Measurements from ENCODE around the gene TBC1D22A.

Gene TBC1D22A

DNA sequence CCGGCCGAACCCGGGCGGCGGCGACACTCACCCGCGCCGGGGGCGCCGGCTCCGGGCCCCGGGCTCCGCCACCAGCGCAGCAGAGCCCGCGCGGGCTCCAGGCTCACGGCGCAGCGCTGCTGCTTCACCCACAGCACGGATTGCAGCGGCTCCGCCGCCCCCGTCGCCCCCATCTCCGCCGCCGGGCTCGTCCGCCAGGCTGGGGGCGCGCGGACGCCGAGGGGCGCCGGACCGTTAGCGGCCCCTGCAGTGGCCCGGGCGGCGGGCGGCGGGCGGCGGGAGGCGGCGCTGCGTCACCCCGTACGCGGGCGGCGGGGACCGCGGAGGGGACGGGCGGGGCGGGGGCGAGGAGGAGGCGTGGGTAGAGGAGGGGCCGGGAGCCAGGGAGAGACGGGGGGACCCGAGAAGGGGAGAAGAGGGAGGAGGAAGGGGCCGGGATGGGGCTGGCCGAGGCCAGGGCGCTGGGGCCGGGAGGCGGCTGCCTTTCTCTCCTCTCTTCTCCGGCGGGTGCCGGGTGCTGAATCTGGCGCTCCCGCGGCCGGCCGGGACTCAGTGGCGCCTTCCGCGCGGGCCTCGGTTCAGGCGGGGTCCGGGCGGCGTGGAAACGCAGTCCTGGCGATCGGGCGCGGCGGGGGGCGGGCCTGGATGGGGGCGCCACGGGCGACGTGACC lies 24.3 kb upstream of the TBC1D22A start, which contains the start of gene CERK:
TSS of gene CERK (minus strand) at position 277 of the 671 bp plus-strand sequence. CDS start at position 173, 104 bp downstream.
- peak; percentile 32 for DNase-seq

DNA sequence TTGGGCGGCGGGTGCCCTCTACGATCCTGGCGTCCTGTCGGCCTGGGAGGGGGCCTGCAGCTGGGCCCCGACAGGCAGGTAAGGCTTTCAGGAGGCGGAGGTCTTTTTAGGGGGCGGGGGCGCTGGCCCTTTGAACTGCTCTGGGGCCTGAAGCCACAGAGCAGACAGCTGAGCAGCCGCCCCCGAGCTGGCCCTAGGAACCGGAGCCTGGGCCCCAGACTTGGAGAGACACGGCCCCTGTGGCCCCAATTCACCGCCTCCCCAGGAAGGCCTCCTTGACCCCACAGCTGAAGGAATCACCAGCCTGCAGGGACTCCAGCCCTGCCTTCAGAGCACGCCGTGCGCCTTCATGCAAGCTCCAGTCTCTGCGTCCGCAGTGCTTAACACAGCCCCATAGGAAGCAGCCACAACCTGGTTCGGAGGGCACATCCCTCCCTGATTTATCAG lies 23.8 kb upstream of the TBC1D22A start:
- no peak for DNase-seq

DNA sequence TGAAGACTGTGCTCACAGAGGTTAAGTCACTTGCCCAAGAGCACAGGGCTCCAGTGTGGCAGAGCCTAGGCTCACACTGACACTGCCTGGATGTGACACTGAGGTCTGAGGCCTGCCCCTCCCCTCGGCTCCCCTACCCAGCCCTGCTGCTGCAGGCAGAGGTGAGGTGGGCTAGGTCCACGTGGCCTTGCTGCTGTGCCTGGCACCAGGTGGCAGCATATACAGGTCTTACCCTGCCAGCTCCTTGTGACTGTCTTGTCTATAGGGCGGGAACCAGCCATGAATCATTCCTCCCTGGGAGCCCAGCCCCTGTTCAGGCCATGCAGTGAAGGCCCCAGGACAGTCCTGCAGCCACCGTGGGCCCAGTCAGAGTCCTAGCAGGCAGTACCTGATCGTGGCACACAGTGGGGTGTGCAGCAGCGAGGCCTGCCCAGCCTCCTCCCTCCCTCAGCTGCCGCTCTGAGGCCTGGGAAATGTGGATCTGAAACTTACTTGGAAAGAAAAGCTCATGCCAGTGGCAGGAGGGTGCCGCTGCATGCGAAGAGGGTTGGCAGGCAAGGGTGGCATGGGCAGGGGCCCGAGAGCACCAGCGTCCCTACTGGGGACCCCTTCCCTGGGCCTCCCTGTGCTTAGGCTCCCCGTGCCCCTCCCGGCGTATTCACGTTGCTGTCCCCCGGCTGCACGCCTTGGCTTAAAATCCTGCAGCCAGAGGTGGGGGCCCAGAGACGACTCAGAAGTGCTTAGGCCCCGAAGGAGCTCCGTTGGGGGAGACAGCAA lies 23.2 kb upstream of the TBC1D22A start:
- peak; percentile 38 for DNase-seq

DNA sequence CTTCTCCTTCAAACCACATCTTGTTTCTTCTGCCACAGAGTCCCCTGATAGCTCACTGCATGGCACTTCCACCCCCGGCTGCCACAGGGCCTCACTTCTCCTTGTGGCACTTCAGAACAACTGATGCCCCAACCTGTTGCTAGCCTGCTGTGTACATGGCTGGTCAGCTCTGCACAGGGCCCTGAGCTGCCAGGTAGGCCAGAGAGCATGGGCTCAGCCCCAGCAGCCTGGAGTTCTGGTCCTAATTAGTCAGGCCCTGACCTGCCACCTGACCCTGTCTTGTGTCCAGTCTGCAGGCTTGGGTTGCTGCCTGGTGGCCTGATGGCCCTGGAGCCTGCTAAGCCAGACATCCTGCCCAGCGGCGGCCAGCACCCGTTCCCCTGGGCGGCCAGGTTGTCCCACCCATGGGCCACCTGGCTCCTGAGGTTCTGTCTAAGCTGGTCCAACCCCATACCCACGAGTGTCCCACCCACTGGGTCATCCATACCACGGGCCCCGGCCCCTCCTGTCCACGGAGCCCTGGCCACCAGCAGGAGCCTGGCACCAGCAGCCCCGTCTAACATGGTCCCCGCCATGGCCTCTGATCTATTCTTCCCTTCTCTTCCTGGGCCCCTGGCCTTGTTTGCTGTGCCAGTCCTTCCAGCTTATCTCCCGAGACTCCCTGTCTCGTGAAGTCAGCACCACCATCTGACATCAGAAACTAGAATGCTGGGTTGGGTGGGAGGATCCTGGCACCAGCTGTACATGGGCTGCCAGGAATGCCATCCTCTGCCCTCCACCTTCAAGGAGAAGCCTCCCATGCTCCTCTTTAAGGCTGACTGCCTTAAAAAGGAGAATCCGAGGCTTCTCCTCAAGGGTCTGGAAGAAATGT lies 21.3 kb upstream of the TBC1D22A start:
- DNase-seq = no peak

DNA sequence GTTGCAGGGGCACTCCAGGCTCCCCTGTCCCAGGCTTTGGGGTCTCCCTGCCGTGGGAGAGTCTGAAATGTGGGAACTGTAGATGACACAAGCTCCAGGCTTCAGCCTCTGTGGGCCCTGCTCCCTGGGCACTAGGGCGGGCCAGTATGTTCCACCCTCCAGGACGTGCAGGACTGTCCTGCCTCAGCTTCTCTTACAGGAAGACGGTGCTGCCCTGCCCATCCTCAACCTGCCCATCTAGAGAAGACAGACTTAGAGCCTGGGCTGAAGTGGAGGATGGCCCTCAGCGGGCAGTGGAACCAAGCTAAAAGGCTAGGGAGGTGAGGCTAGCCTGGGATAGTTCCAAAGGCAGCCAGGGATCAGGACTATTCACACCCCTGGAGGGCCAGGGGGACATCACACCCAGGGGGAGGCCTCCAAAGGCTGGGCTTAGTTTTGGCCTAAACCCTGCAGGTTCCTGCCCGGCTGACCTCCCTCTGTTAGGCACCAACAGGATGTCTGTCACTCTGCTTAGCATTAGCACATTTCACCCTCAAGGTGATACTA lies 20.4 kb upstream of the TBC1D22A start:
- no peak for DNase-seq

DNA sequence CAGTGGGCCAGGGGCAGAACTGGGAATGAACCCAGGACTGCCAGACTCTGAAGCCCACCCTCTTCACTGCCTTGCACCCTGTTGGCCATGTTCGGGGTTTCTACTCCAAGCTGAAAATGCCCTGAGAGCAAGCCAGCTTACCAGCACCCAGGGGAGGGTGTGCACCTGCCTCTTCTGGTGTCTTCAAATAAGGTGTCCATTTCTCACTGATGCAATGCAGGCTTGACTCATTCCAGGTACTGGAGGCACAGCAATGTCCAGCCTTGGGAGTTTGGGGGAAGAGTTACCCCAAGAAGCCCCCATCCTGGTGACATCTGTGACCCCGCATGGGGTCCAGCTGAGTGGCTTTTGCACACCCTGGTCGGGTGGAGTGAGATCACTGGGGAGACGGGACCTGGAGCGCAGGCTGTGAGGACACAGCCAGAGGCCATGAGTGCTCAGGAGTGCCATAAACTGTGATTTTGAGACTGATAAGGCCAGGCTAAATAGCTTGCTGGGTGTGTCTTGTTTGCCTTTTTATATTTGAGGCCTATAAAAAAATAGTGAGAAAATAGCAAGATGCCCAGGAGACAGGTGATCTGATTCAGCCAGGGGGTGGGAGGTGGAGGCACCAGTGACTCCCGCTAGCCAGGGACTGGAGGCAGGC lies 19.8 kb upstream of the TBC1D22A start:
- no peak for DNase-seq

DNA sequence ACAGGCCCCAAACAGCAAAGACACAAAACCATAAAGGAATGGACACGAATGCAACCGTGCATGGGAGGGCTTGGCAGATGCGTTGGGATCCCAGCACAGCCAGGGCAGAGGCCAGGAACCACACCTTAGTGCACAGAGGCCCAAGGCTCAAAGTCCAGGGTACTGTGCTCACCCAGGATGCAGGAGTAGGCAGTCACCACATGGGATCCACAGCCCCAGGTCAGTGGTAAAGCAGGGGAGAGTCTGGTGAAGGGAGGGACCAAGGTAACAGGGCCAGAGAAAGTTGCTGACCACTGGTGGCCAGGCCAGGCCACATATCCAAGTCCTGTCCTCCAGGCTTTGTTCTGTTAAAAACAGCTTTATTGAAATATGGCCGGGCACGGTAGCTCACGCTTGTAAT lies 17.9 kb upstream of the TBC1D22A start:
- DNase-seq = no peak

DNA sequence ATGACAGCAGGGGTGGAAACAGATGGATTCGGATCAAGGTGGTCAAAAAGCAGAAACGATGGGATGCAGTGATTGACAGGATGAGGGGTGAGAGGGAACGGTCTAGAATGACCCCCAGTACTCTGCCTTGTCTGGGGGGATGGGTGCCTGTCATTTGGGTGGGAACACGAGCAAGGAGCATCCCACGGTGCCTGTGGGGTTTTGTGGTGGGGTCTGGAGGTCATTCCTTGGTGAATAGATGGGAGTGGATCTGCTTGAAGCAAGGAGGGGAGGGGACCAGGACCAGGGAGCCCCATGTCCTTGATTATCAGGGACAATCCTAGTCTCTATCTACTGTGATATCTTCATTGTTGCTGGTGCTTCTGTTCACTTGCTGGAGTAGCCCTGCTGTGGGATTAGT lies 16.3 kb upstream of the TBC1D22A start:
- no peak for DNase-seq

DNA sequence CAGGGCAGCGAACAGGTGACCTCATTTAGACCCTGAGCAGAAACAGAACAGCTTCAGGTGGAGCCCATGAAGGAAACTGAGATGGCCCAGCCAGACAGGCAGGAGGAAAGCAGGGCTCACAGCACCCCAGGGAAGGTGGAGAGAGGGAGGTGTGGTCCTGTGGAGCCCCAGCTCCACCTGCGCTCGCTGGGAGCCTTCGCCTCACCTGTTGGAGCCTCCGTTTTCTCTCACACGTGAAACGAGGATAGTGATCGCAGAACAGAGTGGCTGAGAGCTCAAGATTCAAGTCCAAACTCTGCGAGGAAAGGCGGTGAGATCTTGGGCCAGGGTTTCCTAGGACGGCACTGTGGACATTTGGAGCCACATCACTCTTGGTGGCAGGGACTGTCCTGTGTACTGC lies 15.8 kb upstream of the TBC1D22A start:
- no peak for DNase-seq

DNA sequence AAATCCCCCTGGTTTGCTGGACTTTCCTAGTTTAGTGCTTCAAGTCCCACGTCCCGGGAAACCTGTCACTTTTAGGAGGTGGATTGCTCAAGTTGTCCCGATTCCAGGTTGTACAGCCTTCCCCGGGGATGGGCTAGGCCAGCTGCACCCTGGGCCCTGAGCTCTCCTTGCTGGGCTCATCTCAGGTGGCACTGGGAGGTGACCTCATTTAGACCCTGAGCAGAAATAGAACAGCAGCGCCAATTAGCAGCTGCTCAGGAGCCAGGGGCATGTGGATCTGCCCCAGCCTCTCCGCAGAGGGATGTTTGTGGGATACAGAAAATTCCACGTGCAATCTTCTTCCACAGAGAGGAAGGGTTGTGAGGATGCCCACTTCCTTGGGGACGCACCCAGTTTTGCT lies 14.8 kb upstream of the TBC1D22A start:
- no peak for DNase-seq

DNA sequence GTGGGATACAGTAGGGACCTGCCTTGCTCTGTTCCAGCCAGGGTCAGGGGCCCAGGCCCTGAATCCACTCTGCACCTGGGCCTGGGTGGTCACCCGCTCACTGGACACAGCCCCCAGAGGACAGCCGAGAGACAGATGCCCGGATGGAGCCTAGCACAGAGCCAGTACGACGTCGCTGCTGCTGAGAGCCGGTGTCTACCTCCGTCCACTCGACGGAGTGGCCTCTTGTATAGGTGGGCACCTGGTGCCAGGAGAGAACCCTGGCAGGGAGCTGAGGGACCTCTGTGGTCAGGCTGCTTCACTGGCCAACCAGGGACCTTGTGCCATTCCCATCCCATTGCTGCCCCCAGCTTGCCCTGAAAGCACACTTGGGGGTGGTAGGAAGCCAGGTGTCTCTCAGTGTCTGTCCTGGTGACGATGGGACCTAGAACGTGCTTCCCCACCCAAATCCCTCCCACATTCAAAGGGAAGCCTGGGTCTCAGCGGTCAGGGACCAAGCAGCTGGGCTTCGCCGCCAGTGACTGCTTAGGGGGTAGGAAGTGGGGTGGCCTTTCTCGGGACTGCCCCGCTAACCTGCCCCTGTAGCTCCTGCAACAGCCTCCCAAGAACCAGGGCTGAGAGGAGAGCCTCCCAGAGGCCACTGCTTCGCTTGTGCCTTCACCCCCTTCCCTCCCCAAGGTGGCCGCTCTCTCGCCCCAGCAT lies 14.1 kb upstream of the TBC1D22A start:
- DNase-seq = no peak

DNA sequence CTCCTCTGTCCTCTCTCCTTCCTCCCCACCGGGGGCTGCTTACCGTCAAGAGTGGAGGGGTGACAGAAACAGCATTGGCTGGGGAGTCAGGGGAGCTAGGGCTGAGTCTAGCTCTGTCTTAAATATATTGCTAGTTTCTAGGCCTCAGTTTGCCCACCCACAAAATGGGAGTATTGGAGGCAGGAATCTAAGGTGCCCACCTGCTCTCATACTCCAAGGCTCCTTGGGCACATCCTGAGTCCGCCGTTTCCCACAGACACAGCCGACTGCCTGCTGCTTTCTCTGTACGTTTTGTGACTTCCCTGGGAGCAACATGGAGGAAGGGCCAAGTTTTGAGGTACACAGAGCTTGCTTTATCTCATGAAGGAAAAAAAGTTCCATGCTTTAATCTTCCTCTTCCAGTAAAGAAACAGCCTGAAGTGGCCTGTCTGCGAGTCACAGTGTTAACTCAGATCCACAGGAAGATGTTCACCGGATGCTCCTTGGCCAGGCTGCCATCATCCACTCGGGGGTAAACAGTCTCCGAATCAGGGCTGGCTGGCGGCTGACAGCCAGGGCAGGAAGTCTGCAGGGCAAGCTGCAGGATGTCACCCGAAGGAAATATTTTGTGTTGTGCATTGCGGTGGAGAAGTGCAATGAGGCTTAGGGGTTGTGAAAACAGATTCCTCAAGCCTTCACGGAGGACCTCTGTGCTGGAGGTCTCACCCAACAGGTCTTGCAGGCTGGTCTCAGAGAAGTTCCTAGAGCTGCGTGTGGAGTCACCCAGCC lies 13.4 kb upstream of the TBC1D22A start:
- DNase-seq = peak; percentile 64

DNA sequence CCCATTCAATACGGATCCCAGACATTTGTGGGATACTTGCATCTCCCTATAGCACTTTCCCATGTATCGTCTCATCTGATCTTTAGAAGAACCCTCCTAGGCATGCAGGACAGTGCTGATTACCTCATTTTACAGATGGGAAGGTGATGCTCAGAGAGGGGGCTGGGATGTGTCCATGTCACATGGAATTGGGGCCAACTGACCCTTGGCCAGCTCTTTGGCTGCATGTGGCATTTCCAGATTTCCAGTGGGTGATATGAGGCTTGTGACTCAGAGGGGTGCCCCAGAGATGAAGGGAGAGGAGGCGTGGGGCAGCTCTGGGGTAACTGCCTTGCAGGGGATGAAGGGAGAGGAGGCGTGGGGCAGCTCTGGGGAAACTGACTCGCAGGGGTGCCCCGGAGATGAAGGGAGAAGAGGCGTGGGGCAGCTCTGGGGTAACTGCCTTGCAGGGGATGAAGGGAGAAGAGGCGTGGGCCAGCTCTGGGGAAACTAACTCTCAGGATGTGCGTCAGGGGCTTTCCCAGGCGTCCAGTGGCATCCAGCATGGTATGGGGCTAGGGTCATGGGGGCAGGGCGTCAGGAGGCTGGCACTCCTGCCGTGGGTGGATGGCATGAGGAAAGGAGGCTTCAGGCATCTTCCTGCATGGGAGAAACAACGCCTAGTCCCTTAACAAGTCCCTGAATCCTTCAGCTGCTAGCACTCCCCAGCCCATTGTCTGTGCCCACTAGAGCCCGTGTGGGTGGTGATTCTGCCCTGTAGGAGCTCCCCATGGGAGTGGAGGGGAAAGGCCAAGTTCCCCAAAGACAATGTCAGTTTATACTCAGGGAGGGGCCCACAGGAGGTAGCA lies 12.5 kb upstream of the TBC1D22A start:
- DNase-seq = peak; percentile 92

DNA sequence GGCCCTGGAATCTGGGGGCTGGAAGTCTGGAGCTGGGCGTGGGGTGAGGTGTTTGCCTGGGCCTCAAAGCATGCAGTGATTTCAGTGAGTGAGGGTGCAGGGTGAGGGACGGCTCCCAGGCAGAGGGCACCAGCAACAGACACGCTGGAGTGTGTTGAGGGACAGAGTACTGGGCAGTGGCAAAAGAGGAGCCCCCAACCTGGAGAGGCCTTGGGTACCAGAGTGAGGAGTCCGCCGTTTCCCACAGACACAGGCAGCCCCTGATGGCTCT lies 12.0 kb upstream of the TBC1D22A start:
- no peak for DNase-seq

DNA sequence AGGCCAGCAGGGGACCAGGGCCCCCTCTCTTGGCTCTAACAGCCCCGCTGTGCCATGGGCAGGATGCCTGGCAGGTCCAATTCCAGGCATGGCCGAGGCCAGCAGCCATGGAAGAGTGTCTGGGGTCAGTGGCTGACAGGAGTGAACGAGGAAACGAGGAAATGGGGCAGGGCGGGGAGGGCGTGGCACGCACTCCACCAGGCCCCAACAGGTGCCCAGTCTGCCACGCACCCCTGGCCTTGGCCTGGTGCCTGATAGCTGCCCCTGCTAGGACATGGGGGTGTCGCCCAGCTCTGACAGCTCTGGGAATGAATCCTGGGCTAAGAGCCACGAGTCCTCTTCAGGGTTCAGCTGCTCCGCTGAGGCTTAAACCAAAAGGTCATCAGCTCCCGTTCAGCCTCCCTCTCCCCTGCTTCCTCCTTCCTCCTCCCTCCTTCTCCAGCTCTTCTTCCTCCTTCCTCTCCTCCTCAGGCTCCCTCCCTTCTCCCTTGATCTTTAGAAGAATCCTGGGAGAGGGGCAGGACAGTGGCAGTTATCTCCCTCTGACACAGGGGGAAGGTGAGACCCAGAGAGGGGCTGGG lies 11.5 kb upstream of the TBC1D22A start:
- no peak for DNase-seq

DNA sequence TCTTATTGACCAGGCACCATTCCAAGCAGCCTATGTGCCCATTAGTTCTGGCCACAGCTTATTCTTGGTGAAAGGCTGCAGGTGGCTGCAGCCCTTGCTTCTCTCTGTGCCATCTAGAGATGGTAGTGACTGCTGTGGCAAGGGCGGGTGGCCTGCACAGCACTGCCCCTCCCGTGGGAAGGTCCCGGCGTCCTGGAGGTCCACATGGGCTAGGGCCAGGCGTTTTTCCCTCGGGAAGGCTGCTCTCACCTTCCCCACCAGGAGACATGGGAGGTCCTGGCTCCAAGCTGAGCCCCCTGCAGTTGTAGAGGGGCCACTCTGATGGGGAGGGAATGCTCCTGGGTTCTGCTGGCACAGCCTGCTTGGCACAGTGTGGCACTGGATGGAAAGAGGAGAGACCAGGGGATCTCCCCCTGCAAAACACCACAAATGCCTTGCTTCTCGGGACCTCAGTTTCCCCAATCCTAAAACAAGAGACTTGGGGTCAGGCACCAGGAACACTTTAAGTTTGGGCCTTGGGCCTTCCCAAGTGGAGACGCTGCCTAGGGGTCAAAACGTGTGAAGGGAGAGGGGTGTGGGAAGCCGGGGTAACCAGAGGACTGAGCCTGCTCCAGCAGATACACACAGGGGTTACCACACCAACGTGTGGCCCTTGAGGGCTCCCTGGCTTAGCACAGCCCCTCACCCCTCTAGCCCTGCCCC lies 10.0 kb upstream of the TBC1D22A start:
- no peak for DNase-seq

DNA sequence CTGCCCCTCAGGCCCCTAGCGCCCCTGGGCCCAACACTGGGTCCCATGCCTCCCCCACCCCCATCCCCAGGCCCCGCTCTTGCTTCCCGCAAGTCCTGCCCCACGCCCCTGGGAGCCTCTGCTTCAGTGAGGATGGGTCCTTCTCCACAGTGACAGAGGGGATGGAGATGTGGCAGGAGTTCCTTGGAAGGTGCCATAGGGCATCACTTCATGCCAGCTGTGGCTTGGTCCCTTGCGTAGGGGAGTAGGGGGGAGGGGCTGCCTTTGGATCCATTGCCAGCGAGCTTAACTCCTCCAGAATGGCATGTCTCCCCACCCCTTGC lies 9.5 kb upstream of the TBC1D22A start:
- no peak for DNase-seq

DNA sequence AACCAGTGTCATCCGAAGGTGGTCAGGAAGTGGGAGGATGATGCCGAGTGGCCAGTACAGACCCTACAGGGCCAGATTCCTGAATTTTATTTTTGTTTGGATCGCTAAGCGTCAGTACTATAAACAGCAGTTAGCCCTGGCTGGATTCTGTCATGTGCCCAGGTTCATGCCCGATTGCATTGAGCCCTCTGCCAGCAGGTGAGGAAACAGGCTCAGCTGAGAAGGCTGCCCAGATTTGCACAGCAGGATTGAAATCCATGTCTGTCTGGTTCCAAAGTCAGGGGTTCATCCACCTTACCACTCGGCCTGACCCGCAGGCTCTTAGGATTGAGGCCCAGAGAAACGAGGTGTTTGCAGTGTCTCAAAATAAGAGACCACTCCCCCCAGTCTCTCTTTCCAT lies 9.1 kb upstream of the TBC1D22A start:
- DNase-seq = no peak

DNA sequence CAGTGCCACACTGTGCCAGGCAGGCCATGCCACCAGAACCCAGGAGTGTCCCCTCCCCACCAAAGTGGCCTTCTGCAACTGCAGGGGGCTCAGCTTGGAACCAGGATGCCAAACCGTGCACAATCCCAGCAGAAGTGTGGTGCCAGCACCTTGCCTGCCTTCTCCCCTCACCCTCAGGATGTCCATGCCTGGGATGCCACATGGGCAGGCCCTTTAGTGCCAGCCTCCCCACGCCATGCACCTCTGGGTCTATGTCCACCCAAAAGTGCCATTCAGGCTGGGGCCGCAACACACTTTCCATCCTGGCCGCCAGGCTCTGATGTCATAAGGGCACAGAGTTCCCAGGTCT lies 8.7 kb upstream of the TBC1D22A start:
- no peak for DNase-seq

Data from inflammatory macrophage treated with lipopolysaccharide for 4 hours (primary cell).